ENCODE measurements around the gene PID1.

PID1 gene

GRCh38 chr2:229176136-229176535, 95.0 kb downstream of the PID1 start:
- Mint-ChIP-seq H3K9me3 (peaks cover 8% of the 10 kb centered on the region), H3K27ac (no peak overlapping the region), H3K4me3 (no peak overlapping the region), H3K36me3 (ENCODE audit: low read depth) (no peaks in the 10 kb centered on the region), H3K27me3 (no peaks in the 10 kb centered on the region), H3K4me1 (ENCODE audit: low read depth) (no peaks in the 10 kb centered on the region)

DNA sequence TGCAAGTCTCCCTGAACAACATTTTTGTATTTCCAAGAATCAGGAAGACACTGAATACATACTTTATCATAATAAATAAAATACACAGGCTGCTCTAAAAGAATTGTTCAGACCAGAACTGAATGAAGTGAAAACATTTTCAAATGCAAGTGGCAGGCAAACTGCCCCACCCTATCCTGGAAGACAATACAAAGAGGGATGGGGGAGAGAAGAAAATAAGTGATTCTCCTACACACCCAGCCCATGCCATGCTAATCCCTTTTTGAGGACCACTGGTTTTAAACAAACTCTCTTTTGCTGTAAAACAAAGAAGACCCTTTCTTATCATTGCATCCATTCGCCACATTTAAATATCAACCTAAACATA, 95.6 kb downstream of the PID1 start:
- Mint-ChIP-seq H3K4me1 (ENCODE audit: low read depth) (no peaks in the 10 kb centered on the region), H3K9me3 (peaks cover 8% of the 10 kb centered on the region), H3K27me3 (no peaks in the 10 kb centered on the region), H3K4me3 (no peak overlapping the region), H3K36me3 (ENCODE audit: low read depth) (no peaks in the 10 kb centered on the region), H3K27ac (no peak overlapping the region)

DNA sequence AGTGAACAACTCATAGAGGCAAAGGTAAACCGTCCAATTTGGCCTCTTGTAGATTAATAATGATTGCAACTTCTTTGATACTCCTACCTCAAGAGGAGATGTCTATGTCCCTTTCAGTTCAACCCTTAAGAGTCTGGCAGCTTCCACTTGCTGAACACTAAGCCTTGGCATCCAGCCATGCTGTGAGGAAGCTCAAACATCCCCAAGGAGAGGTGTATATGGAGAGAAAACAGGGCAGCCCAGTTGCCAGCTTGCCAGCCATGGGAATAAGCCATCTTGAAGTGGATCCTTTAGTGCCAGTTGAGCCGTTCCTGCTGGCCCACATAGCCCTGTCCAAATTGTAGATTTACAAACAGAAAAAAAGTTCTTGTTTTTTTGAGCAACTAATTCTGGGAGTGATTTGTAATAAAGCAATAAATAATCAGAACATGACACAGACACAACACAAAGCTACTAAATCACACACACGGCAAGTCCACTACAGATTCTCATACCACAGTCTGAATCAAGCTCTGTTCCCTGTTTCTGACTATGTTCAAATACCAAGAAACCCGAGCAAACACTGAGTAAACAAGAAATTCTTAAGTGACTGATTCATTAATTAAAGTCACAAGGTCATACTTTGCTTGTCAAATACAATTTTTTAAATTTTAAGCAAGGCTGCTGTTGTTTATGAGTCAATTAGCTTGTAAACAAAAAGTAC, 96.1 kb downstream of the PID1 start:
- H3K9me3 Mint-ChIP-seq, result peaks cover 8% of the 10 kb centered on the region
- H3K4me1 Mint-ChIP-seq (ENCODE audit: low read depth), result no peaks in the 10 kb centered on the region
- H3K36me3 Mint-ChIP-seq (ENCODE audit: low read depth), result no peaks in the 10 kb centered on the region
- H3K27me3 Mint-ChIP-seq, result no peaks in the 10 kb centered on the region
- H3K27ac Mint-ChIP-seq, result no peak overlapping the region
- H3K4me3 Mint-ChIP-seq, result no peak overlapping the region

- Mint-ChIP-seq H3K27ac (no peak overlapping the region), H3K36me3 (ENCODE audit: low read depth) (no peaks in the 10 kb centered on the region), H3K9me3 (peaks cover 8% of the 10 kb centered on the region), H3K4me1 (ENCODE audit: low read depth) (no peaks in the 10 kb centered on the region), H3K4me3 (no peak overlapping the region), H3K27me3 (no peaks in the 10 kb centered on the region)
Measured at GRCh38 chr2:229173825-229174359, 97.2 kb downstream of the PID1 start.

- H3K27ac Mint-ChIP-seq, result no peak overlapping the region
- H3K9me3 Mint-ChIP-seq, result peaks cover 7% of the 10 kb centered on the region
- H3K4me3 Mint-ChIP-seq, result no peak overlapping the region
- no peaks in the 10 kb centered on the region for H3K27me3 Mint-ChIP-seq
- no peaks in the 10 kb centered on the region for H3K4me1 Mint-ChIP-seq (ENCODE audit: low read depth)
- no peaks in the 10 kb centered on the region for H3K36me3 Mint-ChIP-seq (ENCODE audit: low read depth)
Measured at GRCh38 chr2:229170916-229171315, 100.2 kb downstream of the PID1 start.

- Mint-ChIP-seq H3K27me3 (no peaks in the 10 kb centered on the region), H3K9me3 (peaks cover 4% of the 10 kb centered on the region), H3K36me3 (ENCODE audit: low read depth) (no peaks in the 10 kb centered on the region), H3K27ac (no peak overlapping the region), H3K4me1 (ENCODE audit: low read depth) (no peaks in the 10 kb centered on the region), H3K4me3 (no peak overlapping the region)
Measured at GRCh38 chr2:229170171-229170570, 100.9 kb downstream of the PID1 start.

DNA sequence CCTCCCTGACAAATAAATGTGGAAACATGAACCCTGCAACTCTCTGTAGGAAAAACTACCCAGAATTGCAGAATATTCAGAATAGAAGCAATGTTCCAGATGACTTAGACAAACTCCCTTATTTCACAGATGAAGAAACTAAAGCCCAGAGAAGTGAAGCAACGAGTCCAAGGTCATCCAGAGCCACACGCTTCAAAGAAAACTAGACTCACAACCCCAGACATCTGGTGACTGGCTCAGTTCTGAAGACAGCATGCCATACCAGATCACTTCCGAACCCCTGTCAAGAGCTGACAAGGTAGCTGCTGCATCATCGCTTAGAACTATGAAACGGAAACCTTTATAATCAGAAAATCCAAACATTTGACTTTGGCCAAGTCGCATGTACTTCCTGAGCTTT, 101.3 kb downstream of the PID1 start:
- Mint-ChIP-seq H3K4me3 (no peak overlapping the region), H3K27ac (no peak overlapping the region), H3K27me3 (no peaks in the 10 kb centered on the region), H3K9me3 (peaks cover 6% of the 10 kb centered on the region), H3K36me3 (ENCODE audit: low read depth) (no peaks in the 10 kb centered on the region), H3K4me1 (ENCODE audit: low read depth) (no peaks in the 10 kb centered on the region)

- Mint-ChIP-seq H3K4me1 (ENCODE audit: low read depth) (no peaks in the 10 kb centered on the region), H3K4me3 (no peak overlapping the region), H3K36me3 (ENCODE audit: low read depth) (no peaks in the 10 kb centered on the region), H3K9me3 (peaks cover 6% of the 10 kb centered on the region), H3K27me3 (no peaks in the 10 kb centered on the region), H3K27ac (no peak overlapping the region)
Measured at GRCh38 chr2:229164545-229165249, 106.4 kb downstream of the PID1 start.

DNA sequence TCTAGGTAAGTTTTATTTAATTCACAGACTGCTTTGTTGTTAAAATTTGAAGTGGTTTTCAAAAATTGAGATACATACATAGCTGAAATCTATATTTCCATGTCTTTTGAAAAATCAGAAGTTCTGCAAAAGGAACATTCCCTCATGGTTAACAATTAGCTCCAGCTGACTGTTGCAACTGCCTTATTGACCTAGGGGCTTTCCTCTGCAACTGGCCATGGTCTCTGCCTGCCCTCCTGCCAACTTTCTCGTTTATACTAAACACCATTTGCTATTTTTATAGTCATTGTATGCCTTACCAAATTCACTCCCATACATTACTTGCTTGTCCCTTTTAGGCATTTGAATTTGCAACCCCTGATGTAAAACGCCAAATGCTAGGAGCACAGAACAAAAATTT, 107.2 kb downstream of the PID1 start:
- Mint-ChIP-seq H3K9me3 (peaks cover 6% of the 10 kb centered on the region), H3K27me3 (no peaks in the 10 kb centered on the region)

GRCh38 chr2:229162015-229162414, 109.1 kb downstream of the PID1 start:
- H3K4me1 Mint-ChIP-seq (ENCODE audit: low read depth), result no peaks in the 10 kb centered on the region
- H3K27me3 Mint-ChIP-seq, result no peaks in the 10 kb centered on the region
- H3K36me3 Mint-ChIP-seq (ENCODE audit: low read depth), result no peaks in the 10 kb centered on the region
- H3K4me3 Mint-ChIP-seq, result no peak overlapping the region
- H3K9me3 Mint-ChIP-seq, result peaks cover 6% of the 10 kb centered on the region
- H3K27ac Mint-ChIP-seq, result no peak overlapping the region

More for the DNA sequence above, 107.2 kb downstream of the PID1 start:
- H3K4me1 Mint-ChIP-seq (ENCODE audit: low read depth), result no peaks in the 10 kb centered on the region
- no peaks in the 10 kb centered on the region for H3K36me3 Mint-ChIP-seq (ENCODE audit: low read depth)
- no peak overlapping the region for H3K4me3 Mint-ChIP-seq
- no peak overlapping the region for H3K27ac Mint-ChIP-seq

- no peak overlapping the region for H3K4me3 Mint-ChIP-seq
- no peaks in the 10 kb centered on the region for H3K36me3 Mint-ChIP-seq (ENCODE audit: low read depth)
- no peaks in the 10 kb centered on the region for H3K27me3 Mint-ChIP-seq
- no peak overlapping the region for H3K27ac Mint-ChIP-seq
- H3K4me1 Mint-ChIP-seq (ENCODE audit: low read depth), result no peaks in the 10 kb centered on the region
- peaks cover 6% of the 10 kb centered on the region for H3K9me3 Mint-ChIP-seq
Measured at GRCh38 chr2:229160984-229161383, 110.1 kb downstream of the PID1 start.

- peaks cover 6% of the 10 kb centered on the region for H3K9me3 Mint-ChIP-seq
- H3K27ac Mint-ChIP-seq, result no peak overlapping the region
- H3K27me3 Mint-ChIP-seq, result no peaks in the 10 kb centered on the region
- no peaks in the 10 kb centered on the region for H3K4me1 Mint-ChIP-seq (ENCODE audit: low read depth)
- no peak overlapping the region for H3K4me3 Mint-ChIP-seq
- H3K36me3 Mint-ChIP-seq (ENCODE audit: low read depth), result no peaks in the 10 kb centered on the region
Measured at GRCh38 chr2:229160180-229160579, 110.9 kb downstream of the PID1 start.

DNA sequence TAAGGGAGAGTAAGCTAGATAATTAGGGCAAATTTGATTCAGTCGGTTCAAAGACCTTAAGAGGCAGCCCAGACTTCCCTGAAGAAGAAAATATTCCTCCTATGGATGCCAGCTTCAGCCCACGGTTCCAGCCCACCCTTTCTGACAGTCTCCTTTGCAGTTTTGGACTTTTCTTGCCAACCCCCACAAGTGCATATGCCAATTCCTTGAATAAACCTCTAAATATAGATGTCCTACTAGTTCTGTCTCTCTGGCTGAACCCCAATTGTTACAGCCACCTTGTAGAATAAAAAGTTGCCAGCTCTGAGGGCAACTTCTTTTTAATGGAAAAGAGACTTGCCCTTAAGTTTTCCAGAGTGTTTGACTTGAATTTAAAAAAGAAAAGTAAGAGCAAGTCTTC, 111.7 kb downstream of the PID1 start:
- peaks cover under 1% of the 10 kb centered on the region for H3K9me3 Mint-ChIP-seq
- H3K4me1 Mint-ChIP-seq (ENCODE audit: low read depth), result no peaks in the 10 kb centered on the region
- no peaks in the 10 kb centered on the region for H3K27me3 Mint-ChIP-seq
- no peak overlapping the region for H3K27ac Mint-ChIP-seq
- H3K4me3 Mint-ChIP-seq, result no peak overlapping the region
- no peaks in the 10 kb centered on the region for H3K36me3 Mint-ChIP-seq (ENCODE audit: low read depth)

DNA sequence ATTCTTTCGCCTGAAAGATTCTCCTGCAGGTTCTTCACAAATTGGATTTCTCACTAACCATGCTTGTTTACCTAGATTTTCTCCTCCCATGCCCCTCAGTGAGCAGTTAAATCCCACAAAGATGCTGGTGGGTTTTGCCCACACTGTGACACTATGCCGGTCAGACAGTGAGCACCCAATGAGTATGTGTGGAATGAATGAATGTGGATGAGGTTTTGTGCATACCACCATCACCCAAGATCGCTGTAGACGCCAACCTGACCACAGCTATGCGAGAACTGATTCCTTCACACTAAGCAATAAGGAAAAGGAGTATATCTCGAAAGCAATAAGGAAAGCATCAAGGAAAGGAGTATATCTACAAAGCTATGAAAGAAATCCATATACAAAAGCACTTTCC, 116.7 kb downstream of the PID1 start:
- Mint-ChIP-seq H3K9me3 (peaks cover 4% of the 10 kb centered on the region), H3K27ac (no peak overlapping the region), H3K4me3 (no peak overlapping the region), H3K27me3 (no peaks in the 10 kb centered on the region), H3K36me3 (ENCODE audit: low read depth) (no peaks in the 10 kb centered on the region), H3K4me1 (ENCODE audit: low read depth) (no peaks in the 10 kb centered on the region)

DNA sequence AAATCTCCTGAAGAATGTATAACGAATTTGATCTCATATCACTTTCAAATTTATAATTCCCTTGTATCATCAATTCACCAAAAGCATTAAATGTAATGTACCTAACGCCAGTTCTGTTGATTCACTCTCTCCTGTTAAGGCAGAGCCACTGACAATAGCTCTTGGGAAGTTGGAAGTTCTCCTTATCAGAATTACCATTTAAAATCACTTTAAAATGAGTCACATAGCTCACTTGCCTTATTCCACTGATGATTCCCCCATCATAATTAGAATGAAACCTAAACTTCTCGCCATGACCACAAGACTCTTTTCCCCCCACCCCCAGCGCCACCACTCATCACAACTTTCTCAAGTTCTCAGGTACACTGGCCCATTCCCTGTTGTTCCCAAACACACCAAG, 117.1 kb downstream of the PID1 start:
- H3K9me3 Mint-ChIP-seq, result peaks cover 4% of the 10 kb centered on the region
- no peak overlapping the region for H3K27ac Mint-ChIP-seq
- no peaks in the 10 kb centered on the region for H3K27me3 Mint-ChIP-seq
- H3K36me3 Mint-ChIP-seq (ENCODE audit: low read depth), result no peaks in the 10 kb centered on the region
- H3K4me1 Mint-ChIP-seq (ENCODE audit: low read depth), result no peaks in the 10 kb centered on the region
- no peak overlapping the region for H3K4me3 Mint-ChIP-seq

DNA sequence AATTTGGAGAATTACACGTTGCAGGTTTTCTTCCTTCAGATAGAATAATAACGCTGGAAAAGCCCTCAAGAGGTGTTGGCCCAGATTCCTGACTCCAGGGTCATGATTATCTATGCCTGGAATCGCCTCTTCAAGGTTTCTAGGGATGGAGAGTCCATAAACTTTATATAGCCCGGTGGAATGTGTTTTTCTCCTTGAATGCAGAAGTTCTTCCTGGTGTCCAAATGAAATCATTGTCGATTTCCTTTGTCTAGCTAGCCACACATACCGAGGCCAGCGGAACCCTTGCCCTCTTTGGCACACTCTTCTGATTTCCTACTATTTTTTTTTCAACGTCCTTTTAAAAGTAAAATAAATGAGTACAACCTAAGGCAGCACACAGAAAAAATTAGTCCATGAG, 117.8 kb downstream of the PID1 start:
- Mint-ChIP-seq H3K9me3 (peaks cover 4% of the 10 kb centered on the region), H3K4me1 (ENCODE audit: low read depth) (no peaks in the 10 kb centered on the region), H3K27ac (no peak overlapping the region), H3K4me3 (no peak overlapping the region), H3K36me3 (ENCODE audit: low read depth) (no peaks in the 10 kb centered on the region), H3K27me3 (no peaks in the 10 kb centered on the region)

All from stimulated activated naive CD8-positive, alpha-beta T cell treated with anti-CD3 and anti-CD28 coated beads, Interleukin-15, Interleukin-2, amounts not matched to agents 100 ng/mL and 50 ng/mL, for 24 hours (primary cell).